Ramos (cell line): ENCODE data around the gene CHMP4A.

Source experiments
- in situ Hi-C: fragments of 300-500 bp; cut with MboI; formaldehyde crosslinking; loops from one replicate; pipeline ENCODE4 v1.14.3; 2022; ENCODE audit warnings: low sequenced_read_pairs; ENCODE audit not compliant: unreplicated experiment

CHMP4A gene

DNA sequence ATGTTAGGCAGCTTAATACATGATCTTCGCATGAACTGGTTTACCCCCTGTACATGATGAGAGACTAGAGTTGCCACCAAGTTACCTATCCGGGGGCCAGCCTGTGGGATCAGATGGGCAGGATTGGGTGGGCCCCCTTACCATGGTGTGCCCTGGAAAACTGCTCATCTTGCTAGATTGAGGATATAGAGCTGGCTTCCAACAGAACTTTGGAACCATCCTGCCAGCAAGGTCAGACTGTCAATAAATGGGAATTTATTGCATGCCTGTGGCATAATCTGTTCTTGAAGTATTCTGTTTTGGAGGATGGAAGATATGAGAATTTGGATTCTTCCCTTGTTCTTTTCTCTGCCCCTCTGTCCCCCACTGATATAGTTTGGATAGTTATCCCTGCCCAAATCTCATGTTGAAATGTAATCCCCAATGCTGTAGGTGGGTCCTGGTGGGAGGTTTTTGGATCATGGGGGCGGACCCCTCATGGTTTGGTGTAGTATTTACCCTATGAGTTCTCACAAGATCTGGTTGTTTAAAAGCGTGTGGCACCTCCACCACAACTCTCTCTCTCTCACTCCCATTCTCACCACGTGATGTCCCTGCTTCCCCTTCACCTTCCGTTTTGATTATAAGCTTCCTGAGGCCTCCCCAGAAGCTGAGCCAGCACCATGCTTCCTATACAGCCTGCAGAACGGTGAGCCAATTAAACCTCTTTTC, 14.3 kb downstream of the CHMP4A start:
- in situ Hi-C loops, result no loop called here

DNA sequence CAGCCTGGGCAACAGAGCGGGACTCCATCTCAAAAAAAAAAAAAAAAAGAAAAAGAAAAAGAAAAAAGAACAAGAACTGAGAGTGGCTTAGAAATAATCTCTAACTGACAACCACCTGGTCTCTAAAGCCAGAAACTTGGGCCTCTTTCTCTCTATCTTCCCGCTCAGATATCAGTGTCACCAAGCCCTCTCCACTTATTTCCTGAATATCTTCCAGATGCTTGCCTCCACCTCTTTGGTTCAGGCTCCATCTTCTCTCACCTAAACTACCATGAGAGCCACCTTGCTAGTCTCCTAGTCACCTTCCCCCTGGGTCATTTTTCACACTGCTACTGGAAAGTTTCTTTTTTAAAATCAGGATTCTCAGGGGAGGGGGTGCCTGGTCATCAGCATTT, 16.2 kb downstream of the CHMP4A start:
- in situ Hi-C loops, result no loop called here

DNA sequence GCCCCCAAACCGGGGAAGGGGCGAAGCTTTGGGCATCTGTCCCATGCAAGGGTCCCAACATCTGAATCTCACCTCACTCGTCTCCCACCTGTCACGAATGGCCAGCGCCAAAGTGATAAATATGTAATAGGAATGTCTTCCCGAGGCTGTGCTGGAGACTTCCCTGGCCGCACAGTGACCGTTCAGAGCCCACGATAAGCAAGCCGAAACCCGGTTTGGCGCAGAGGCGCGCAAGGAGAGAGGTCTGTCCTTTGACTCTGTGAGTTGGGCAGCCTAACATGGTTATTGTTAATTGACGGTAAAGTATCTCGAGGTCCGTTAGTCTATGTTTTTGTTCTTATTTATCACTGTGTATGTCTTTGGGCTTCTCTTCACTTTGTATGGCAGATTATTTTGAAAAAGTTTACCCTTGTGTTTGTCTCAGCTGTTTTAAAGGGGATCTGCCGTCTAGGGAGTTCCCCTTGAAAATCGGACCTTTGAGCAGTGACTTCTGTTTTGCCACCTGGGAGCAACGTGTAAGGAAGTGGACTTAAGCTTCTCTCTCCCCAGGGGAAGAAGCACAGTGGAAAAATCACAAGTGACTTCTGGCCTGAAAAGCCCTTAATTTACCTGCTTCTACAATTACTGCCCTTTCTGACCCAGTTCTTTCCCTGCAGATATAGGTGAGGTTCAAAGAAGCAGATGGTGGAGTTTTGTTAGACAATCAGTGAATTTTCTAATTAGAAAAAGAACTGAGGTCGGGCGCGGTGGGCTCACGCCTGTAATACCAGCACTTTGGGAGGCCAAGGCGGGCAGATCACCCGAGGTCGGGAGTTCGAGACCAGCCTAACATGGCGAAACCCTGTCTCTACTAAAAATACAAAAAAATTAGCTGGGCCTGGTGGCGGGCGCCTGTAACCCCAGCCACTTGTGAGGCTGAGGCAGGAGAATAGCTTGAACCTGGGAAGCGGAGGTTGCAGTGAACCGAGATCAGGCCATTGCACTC, 16.9 kb downstream of the CHMP4A start:
- in situ Hi-C loops, result no loop called here

DNA sequence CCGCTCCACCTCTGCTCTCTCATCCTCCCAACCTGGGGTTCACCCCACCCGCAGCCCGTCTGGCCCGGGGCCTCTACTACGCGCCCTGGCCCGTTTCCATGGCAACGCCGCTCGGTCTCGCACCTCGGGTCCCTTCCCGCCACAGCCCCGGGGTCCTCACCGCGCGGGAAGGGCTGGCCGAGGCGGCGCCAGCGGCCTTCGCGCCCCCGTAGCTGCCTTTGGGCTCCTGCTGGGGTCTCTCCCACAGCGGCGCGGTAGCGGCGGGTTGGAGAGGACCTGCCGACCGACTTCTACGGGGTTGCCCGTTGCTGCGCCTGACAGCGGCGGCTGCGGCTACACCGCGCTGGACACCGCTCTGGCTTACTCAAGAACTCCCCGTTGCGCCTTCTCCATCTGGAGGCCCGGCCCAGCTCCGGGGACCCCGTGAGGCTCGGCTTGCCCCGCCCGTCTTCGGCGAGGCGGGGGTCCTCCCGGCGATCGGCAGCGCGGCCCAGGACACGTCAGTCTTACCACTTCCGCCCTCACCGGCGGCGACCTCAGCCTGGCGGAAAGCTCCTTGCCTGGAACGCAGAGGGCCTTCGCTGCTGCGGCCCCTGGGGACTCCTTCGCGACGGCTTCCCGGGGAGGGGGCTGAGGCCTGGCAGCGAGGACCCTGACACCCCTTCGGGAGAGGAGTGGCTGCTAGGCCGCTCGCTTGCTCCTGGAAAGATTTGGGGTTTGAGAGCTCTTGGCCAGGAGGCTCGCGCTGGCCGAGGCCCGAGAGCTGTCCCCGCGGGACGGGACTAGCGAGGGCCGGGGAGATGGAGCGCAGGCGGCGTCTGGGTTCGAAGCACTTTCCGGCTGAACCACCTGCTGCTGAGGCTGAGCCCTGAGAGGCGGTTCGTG, 17.9 kb downstream of the CHMP4A start, which contains the start of gene TM9SF1:
Gene TM9SF1 (minus strand): TSS at position 256 of the 885 bp plus-strand sequence. CDS start 422 bp downstream, outside the sequence.
- in situ Hi-C loops, result no loop called here

DNA sequence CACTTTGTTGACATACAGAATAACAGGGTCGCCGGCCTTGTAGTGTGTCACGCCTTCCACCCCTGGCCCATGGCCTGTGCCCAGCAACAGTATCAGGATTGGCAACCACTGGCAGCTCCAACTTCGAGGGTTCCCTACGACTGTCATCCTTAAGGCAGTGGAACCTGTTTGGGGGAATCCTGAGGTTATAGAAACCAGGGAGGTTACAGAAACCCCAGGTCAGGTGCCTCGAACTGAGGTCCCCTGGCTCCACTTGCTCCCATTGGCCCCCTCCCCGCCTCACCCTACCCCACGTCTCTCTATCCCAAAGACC, 18.5 kb downstream of the CHMP4A start:
- in situ Hi-C loops, result no loop called here

DNA sequence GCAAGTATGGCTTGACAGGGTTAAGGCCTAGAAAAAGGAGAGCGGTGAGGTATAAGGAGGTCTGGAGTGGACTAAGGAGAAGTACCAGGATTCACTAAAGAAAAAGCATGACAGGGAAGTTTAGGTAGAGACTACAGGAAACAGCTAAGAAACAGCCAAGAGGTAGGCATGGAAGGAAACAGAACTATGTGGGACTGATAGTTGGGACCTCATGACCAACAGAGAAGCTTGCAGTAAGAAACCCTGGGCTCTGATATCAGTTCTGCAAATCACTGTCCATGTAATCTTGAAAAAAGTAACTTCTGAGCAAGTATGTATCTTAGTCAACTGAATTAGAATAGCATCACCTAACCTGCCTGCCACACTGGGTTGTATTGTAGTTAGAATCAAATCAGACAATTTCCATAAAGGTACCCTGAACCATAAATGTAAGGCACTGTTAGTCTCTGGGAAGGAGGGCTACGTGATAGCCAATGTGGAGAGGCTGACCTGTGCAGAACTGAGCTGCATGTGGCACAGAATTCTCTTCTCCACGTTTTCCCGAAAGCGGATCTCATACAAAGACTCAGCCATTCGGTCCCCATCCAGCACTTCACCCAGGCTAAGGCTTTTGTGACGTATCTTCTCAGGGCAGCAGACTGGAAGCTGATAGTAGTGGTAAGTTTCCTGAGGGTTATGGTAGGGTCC, 19.0 kb downstream of the CHMP4A start:
- in situ Hi-C loops, result no loop called here

DNA sequence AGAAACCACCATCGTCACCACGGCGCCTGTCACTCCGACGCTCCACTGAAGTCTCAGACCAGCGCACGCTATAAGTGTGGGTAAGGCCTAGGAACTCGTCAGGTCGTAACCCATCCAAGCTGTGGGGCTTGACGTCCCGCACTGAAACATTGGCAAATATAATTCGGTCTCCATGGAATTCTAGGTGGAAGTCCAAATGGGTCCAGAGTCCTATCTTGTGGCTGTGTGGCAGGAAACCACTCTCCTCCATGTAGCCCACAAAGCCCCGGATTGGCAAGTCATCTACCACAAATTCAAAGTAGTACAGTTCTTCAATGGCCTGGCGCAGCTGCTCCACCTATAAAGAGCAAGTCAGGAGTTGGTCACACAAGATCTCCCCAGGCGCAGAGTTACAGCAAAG, 20.4 kb downstream of the CHMP4A start:
- in situ Hi-C loops, result no loop called here

DNA sequence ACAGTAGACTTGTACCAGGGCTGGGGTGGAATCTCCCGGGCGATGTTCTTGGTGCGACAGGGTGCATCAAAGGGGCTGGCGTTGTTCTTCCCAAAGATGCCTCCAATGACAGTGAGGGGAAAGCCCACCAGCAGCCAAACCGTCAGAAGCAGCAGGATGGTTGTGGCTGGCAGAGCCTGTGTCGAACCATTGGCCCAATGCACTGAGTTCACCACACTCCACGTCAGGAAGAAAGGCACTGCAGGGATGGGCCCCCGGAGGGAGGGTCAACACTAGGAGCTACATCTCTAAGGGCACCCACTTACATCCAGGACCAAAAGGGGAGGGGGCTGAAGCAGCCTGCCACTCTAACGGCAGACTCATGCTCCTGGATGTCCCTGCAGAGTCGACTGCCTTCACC, 22.9 kb downstream of the CHMP4A start:
- in situ Hi-C loops, result no loop called here

DNA sequence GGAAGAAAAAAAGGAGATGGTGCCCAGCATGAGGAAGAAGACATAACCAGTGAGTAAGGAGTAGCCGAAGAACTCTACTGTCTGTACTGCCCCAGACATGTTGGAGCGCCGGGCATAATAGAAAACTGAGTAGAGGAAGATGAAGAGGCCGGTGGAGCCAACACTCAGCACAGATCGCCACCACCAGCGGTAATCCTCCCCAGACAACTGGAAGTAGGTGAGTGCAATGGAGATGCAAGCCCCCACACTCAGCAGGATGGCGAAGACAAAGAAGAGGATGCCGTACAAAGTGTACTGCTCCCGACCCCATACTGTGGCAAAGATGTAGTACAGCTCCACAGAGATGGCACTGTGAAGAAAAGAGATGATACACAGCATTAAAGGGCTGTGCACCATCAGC, 23.8 kb downstream of the CHMP4A start:
- in situ Hi-C loops, result no loop called here

DNA sequence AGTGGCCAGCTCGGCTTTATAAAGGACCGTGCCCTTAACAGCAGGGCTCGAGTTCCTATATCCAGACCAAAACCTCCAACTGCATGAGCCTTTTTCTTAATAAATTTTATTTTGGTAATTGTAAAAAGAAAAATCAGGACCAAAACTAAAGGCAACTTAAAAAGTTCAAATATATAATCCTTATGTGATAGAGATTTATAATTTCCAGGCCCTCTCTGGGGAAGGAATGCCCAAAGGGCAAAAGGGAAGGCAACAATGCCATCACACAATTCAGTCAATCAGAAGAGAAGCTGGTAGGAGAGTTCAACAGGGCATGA, 24.3 kb downstream of the CHMP4A start:
- in situ Hi-C loops, result no loop called here

DNA sequence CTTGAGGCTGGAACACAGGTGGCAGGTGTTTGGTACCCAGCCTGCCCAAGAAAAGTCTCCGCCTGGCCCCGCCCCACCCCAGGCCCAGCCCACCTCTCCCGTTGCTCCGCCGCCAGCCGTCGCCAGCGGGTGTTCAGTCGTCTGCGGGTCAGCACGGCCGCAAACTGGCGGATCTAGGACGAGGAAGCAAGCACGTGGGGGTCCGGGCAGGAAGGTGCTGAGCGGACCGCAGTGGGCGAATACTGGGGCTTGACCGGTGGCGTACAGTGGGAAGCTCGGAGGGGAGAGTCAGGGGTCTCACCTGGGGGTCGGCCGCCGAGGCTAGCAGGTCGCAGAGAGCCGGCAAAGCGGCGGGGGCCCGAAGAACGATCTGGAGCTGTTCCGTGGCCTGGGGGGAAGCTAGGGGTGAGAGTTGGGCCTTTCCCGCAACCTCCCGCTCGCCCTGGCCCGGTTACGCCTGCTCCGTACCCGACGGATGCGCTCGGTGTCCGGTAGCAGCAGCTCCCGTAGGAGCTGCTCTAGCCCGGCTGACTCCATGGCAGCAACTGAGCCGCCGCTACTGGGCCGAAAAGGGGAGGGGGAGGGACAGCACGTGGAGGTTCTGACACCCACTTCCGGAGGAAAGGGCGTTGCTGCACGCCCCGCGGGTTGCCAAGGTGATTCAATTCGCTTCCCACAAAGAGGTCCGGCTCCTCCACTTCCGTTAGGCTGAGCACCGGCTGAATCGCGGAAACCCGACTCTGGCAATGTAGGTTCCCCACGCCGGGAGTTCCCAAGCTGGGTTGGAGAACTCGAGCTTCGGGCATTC, 24.8 kb downstream of the CHMP4A start, which contains the start of gene IPO4:
Gene IPO4 (minus strand): TSS at position 566 of the 808 bp plus-strand sequence. CDS start 29 bp downstream, at position 537.
- in situ Hi-C loops, result no loop called here

DNA sequence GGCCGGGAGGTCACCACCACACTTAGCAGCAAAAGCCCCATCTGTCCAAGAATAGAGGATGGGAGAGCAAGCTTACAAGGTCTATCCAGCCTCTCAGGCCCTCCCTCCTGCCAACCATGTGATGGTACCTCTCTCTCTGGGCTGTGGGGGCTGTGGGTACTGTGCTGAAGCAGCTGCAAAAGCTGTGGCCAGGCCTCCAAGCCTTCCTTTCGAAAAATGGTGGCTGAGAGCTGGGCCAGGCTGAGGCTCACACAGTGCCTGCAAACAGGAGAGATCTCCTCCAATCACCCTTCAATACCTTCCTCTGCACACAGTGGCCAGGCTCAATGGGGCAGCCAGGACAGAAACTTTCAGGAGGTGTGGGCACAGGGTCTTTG, 25.8 kb downstream of the CHMP4A start:
- in situ Hi-C loops, result no loop called here

DNA sequence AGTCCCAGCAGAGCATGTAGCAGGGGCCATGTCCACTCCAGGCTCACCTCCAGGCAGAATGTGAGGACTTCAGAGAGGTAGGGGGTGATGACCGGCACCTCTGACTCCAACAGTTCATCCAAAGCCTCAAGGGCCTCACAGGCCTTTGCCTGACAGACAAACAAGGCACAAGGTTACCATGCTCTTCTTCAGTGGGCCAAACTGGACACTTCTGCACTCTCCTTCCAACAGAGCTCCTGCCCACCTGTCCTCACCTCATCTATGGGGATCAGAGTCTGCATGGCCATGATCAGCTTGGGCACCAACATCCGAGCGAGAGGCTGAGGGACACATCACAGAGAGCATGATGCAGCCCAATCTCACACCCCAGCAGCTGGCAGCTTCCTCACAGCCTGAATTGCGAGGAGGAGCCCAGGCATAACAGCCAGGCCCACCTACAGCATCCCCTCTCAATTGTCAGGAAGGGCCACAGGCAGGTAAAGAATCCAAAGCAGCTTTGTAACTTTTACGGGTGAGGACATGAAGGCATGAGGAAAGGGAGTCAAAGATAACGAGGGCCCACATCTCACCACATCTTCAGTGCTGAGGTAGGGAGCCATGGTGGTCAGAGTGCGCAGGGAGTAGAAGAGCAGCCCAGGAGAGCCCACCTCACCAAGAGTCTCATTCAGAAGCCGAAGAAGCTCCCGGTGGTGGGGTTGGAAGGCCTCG, 26.3 kb downstream of the CHMP4A start:
- in situ Hi-C loops, result no loop called here

DNA sequence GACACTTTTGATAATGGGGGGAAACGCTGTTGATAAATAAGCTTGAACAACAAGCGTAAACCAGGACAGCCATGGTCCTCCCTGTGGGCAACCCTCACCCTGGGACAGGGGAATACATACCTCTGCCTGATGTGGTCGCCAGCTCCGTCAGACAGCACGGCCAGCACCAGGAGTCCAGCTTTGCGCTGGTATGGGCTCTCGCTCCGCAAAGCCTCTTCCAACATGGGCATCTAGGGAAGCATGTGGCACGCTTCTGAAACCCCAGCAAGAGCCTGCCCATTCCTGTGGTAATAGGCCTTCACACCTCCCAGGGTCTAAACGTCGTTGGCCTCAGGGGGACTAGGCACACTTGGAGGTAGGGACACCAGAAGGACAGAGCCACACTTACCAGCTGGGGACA, 27.5 kb downstream of the CHMP4A start:
- in situ Hi-C loops, result no loop called here

DNA sequence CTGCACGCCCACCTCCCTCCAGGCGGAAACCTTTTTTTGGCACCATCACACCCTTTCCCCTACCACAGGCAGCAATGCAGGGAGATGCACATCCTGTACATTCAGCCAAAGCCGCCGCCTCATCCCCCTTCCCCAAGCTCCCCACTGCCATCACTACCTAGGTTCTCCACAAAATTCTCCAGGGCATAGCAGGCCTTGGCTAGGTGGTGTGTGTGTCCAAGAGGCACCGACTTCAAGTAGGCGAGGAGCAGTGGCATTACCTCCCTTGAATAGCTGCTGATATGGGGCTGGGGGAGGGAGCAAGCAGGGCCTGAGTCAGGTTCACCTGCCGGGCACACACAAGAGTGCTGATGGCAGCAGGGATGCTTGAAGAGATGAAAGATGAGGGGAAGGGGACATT, 28.3 kb downstream of the CHMP4A start:
- in situ Hi-C loops, result no loop called here

DNA sequence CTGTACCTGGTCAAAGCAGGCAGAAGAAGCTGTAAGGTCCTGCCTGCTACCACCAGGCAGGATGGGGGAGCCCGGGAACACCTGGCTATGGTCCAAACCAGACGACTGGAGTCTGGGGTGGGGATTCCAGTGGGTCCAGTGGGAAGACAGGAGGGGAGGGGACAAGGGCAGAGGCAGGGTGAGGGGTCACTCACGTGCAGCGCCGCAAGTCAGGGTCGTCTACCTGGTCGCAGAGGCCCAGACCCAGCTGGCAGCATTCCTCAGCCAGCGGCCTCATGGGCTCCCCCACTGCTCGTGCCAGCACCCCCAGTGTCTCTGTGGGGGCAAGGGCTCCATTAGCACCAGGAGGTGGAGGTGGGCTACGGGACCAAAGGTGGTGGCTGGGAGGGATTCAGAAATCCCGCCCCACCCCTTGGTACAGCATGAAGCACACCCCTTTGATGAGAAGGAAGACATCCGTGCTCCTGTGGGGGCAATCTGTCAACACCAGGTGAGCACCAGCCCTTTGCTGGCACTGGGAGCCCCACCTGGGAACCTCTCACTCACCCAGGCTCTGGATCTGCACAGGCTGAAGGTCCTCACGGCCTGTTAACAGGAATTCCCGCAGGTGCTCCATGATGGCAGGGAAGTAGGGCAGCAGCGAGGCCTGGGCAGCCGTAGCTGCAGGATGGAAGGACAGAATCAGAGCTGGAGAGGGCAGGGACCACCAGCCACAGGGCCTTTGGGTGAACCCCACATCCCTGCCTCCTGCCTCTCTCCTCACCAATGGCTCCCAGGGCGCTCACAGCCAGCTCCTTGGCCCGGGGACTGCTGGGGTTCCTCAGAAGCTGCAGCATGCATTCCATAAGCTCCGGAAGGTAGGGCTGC, 29.0 kb downstream of the CHMP4A start:
- in situ Hi-C loops, result no loop called here

DNA sequence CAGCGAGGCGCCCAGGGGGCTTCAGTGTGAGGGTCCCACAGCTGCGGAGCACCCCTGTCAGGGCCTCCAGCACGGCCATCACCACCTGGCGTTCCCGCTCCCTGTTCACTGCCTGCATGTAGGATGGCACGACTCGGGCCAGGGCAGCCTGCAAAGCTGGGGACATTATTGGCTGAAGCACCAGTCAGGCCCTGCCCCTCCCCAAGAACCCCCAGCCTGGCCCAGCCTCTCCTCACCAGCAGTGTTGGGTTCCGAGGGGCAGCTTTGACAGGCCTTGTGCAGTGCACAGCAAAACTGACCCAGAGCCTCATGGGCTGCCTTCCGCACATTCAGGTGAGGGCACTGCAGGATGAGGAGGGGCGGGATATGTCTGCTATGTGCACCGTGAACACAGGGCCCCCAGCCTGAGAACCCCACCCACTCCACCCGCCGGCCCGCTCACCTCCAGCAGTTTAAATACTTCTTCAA, 30.2 kb downstream of the CHMP4A start:
- in situ Hi-C loops, result no loop called here
